Left ventricle myocardium superior (tissue), 1 donor: ENCODE results near the gene JMJD8. TPM values are rescaled to one million over a fixed set of nuclear protein-coding genes. Genes with fewer than 3 reads are reported as not detected.

ENCODE experiments used
- ATAC-seq: fragments of 200-7000 bp; cut with Tn5 transposase; one replicate; pipeline ENCODE4 v1.9.1; 2020; ENCODE audit warnings: mild to moderate bottlenecking, moderate library complexity
- DNase-seq: peaks from one replicate; pipeline ENCODE4 v3.0.0-alpha.2; 2020
- intact Hi-C: fragments of 100-400 bp; cut with micrococcal nuclease; formaldehyde crosslinking; loops from one replicate; pipeline ENCODE4 v1.11.0; 2022
- total RNA-seq: library from RNA; stranded (reverse); fragmentation: NEBNext Ultra II Directional; extraction: Animal tissue kit (Norgen Biotek cat#: 25700); gene quantifications from one replicate; pipeline ENCODE4 v1.2.1, GENCODE V29; 2021
- donor health status: DM: no; HTN: yes; CAD: no; lungs with severe emphysema.

JMJD8 gene
- total RNA-seq, 1 donor from 2014 or later = 49.0 TPM

GRCh38 chr16:635573-636205 is 48.4 kb downstream of the JMJD8 start:
- ATAC-seq (no peak), DNase-seq (peak; percentile 46)
- intact Hi-C loops = no loop called here

DNA sequence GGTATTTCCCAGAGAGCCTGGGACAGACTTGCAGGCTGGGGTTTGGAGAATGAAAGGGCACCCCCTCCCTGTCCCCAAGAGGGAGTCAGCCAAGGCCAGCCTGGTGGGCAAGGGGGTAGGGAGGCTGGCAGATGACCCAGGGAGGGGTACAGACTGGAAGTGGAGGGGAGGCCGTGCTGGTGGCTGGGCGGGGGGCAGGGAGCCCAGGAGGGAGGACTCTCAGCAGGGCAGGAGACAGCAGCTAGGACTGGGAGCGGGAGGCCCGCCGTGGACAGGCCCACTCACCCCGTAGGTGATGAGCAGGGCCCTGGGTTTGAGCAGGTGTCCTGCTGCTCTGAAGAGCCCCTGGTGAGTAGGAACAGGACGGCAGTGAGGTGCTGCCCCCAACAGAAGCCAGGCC is 49.1 kb downstream of the JMJD8 start:
- intact Hi-C loops = no loop called here
- ATAC-seq (no peak), DNase-seq (no peak)

DNA sequence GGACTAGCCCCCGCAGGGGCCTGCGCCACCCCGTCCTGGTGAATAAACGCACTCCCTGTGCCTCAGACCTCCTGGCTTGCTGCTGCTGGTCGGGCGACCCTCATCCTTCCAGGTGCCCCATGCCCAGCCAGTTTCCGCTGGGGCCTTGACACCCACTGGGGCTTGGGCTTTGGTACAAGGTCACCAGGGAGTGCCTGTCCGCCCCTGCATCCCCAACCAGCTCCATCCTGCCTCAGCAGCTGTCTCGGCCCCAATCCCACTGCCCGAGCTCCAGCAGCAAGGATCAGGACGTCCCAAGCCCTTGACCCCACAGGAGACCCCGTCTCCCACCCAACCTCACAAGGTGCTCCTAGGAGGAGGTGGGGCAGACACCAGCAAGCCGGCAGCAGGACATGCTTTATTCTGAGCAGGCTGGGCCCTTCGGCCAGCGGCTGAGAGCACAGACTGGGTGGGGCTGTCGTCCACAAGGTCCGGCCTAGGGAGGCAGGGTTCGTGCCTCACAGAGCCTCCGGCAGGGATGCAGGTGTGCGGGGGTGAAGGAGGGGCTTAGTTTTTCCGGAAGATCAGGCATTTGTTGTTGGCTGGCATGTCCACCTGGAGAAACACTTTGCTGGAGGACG is 50.0 kb downstream of the JMJD8 start:
- ATAC-seq (no peak), DNase-seq (no peak)
- intact Hi-C loops = no loop called here

- intact Hi-C loops = no loop called here
- ATAC-seq = no peak
- DNase-seq = peak; percentile 36
These were observed 50.6 kb downstream of the JMJD8 start for GRCh38 chr16:633336-634050.

GRCh38 chr16:632486-633335 is 51.4 kb downstream of the JMJD8 start:
- DNase-seq (peak; percentile 33), ATAC-seq (no peak)
- intact Hi-C loops = no loop called here

GRCh38 chr16:631808-632358 is 52.3 kb downstream of the JMJD8 start:
- DNase-seq (no peak), ATAC-seq (no peak)
- intact Hi-C loops = no loop called here

Other genes starting within 250 kb of the JMJD8 start
- 17.8 TPM for gene CAPN15, start 156.6 kb downstream of the JMJD8 start, total RNA-seq
- not detected for gene PRR35, start 123.9 kb downstream of the JMJD8 start, total RNA-seq
- gene NHLRC4, start 117.3 kb downstream of the JMJD8 start, total RNA-seq = 0.52 TPM
- 16.9 TPM for gene PIGQ, start 114.4 kb downstream of the JMJD8 start, total RNA-seq
- 11.4 TPM for gene RAB40C, start 94.3 kb downstream of the JMJD8 start, total RNA-seq
- gene WFIKKN1, start 53.3 kb downstream of the JMJD8 start, total RNA-seq = 0.10 TPM
- 62.2 TPM for gene METTL26, start 48.0 kb downstream of the JMJD8 start, total RNA-seq
- 187 TPM for gene MCRIP2, start 42.5 kb downstream of the JMJD8 start, total RNA-seq
- 10.9 TPM for gene WDR90, start 35.0 kb downstream of the JMJD8 start, total RNA-seq
- 88.8 TPM for gene RHOT2, start 16.2 kb downstream of the JMJD8 start, total RNA-seq
- gene RHBDL1, start 8.7 kb downstream of the JMJD8 start, total RNA-seq = 1.9 TPM
- gene STUB1, start 3.9 kb downstream of the JMJD8 start, total RNA-seq = 144 TPM
- 8.3 TPM for gene WDR24, start 6.1 kb upstream of the JMJD8 start, total RNA-seq
- 0.99 TPM for gene FBXL16, start 21.5 kb upstream of the JMJD8 start, total RNA-seq
- gene METRN, start 30.8 kb upstream of the JMJD8 start, total RNA-seq = 57.9 TPM
- gene ANTKMT, start 36.8 kb upstream of the JMJD8 start, total RNA-seq = 31.2 TPM
- gene CCDC78, start 42.1 kb upstream of the JMJD8 start, total RNA-seq = 0.50 TPM
- 13.6 TPM for gene HAGHL, start 42.8 kb upstream of the JMJD8 start, total RNA-seq
- 34.5 TPM for gene CIAO3, start 56.7 kb upstream of the JMJD8 start, total RNA-seq
- 4.6 TPM for gene MSLN, start 76.4 kb upstream of the JMJD8 start, total RNA-seq
- 8.7 TPM for gene RPUSD1, start 104.0 kb upstream of the JMJD8 start, total RNA-seq
- gene CHTF18, start 104.3 kb upstream of the JMJD8 start, total RNA-seq = 6.6 TPM
- not detected for gene GNG13, start 116.4 kb upstream of the JMJD8 start, total RNA-seq